GM23248 (cell line): Measurements from ENCODE around the gene KISS1R. TPM values are rescaled to one million over a fixed set of nuclear protein-coding genes. Genes with fewer than 3 reads are reported as not detected.

Source experiments
- DNase-seq: peaks from one replicate; pipeline ENCODE4 v3.0.0-alpha.2; 2015
- H2AFZ ChIP-seq: fragments of 200-600 bp; sonication (generic); 2 replicates; pipeline ENCODE4 v1.6.1; 2016; ENCODE audit warnings: antibody characterized with exemption
- H3F3A ChIP-seq: fragments of 200-600 bp; sonication (generic); 2 replicates; pipeline ENCODE4 v1.6.1; 2016; ENCODE audit warnings: mild to moderate bottlenecking, antibody characterized with exemption, mixed run types; ENCODE audit not compliant: insufficient read depth
- H3K27ac ChIP-seq: fragments of 200-600 bp; sonication (generic); 2 replicates; pipeline ENCODE4 v1.5.1; 2016; ENCODE audit warnings: mild to moderate bottlenecking
- H3K27me3 ChIP-seq: fragments of 200-600 bp; sonication (generic); replicated peaks from 2 replicates; pipeline ENCODE4 v1.6.1; 2016; ENCODE audit warnings: mild to moderate bottlenecking; ENCODE audit not compliant: insufficient read depth
- H3K36me3 ChIP-seq: fragments of 200-600 bp; sonication (generic); 2 replicates; pipeline ENCODE4 v1.6.1; 2016; ENCODE audit warnings: low read depth, mild to moderate bottlenecking
- H3K4me1 ChIP-seq: fragments of 200-600 bp; sonication (generic); 2 replicates; pipeline ENCODE4 v1.6.1; 2016; ENCODE audit warnings: mild to moderate bottlenecking; ENCODE audit not compliant: insufficient read depth
- H3K4me2 ChIP-seq: fragments of 200-600 bp; sonication (generic); one replicate; pipeline ENCODE4 v1.6.1; 2016; ENCODE audit warnings: mild to moderate bottlenecking; ENCODE audit not compliant: unreplicated experiment
- H3K4me3 ChIP-seq: fragments of 200-600 bp; sonication (generic); 2 replicates; pipeline ENCODE4 v1.5.1; 2016; ENCODE audit warnings: mild to moderate bottlenecking
- H3K79me2 ChIP-seq: fragments of 200-600 bp; sonication (generic); 2 replicates; pipeline ENCODE4 v1.6.1; 2016; ENCODE audit warnings: mild to moderate bottlenecking; ENCODE audit not compliant: insufficient read depth
- H3K9ac ChIP-seq: fragments of 200-600 bp; sonication (generic); 2 replicates; pipeline ENCODE4 v1.6.1; 2016; ENCODE audit warnings: mild to moderate bottlenecking
- H3K9me2 ChIP-seq: fragments of 200-600 bp; sonication (generic); 2 replicates; pipeline ENCODE4 v1.6.1; 2016; ENCODE audit warnings: mixed run types, mild to moderate bottlenecking, moderate library complexity; ENCODE audit not compliant: insufficient read depth
- H3K9me3 ChIP-seq: fragments of 200-600 bp; sonication (generic); one replicate; pipeline ENCODE4 v1.6.1; 2017; ENCODE audit warnings: low read depth
- H4K20me1 ChIP-seq: fragments of 200-600 bp; sonication (generic); 2 replicates; pipeline ENCODE4 v1.6.0; 2016; ENCODE audit not compliant: insufficient read depth
- EZH2 ChIP-seq: fragments of 200-600 bp; sonication (generic); IDR thresholded peaks from 2 replicates; pipeline ENCODE4 v1.6.1; 2018; ENCODE audit warnings: antibody characterized with exemption, mild to moderate bottlenecking; ENCODE audit not compliant: insufficient read depth, poor library complexity, severe bottlenecking
- EZH2phosphoT487 ChIP-seq: fragments of 200-600 bp; sonication (generic); IDR thresholded peaks from 2 replicates; pipeline ENCODE4 v1.6.1; 2018; ENCODE audit warnings: antibody characterized with exemption, moderate library complexity, mild to moderate bottlenecking, low read depth; ENCODE audit not compliant: insufficient read depth
- WGBS, 2 experiments: methylation state at CpG; one replicate each; pipeline ENCODE4 v1.1.6; 2015 to 2017; ENCODE audit warnings: low lambda C conversion rate in 2 of 2, low coverage in 1 of 2; ENCODE audit errors: missing lambda C conversion rate in 2 of 2; 5-methylcytosine and 5-hydroxymethylcytosine counted together
- in situ Hi-C: fragments of 300-500 bp; cut with MboI; formaldehyde crosslinking; loops from 2 replicates; pipeline ENCODE4 v1.15.0; 2020
- polyA plus RNA-seq: library from polyadenylated mRNA; unstranded; fragments of >200 nt; fragmentation: Nextera tagmentation; extraction: Ambion mirVana; gene quantifications from 2 replicates; pipeline ENCODE4 v1.2.1, GENCODE V29; 2016
- total RNA-seq: library from RNA; depleted of rRNA; stranded (reverse); fragments of >200 nt; shearing (Covaris generic); gene quantifications from 2 replicates; pipeline ENCODE4 v1.2.3, GENCODE V29; 2014

Gene KISS1R
- total and polyA plus RNA-seq, 2 experiments from 2014 or later, result not detected

DNA sequence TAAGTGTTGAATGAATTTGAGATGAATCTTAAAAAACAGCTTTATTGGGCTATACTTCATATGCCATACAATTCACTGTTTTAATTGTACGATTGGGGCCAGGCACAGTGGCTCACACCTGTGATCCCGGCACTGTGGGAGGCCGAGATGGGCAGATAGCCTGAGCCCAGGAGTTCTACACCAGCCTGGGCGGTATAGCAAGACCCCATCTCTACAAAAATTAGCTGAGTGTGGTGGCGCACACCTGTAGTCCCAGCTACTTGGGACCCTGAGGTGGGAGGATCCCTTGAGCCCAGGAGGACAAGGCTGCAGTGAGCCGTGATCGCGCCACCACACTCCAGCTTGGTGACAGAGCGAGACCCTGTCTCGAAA is 19.0 kb downstream of the KISS1R start:
- Histone ChIP-seq H3K9me2 (no peaks in the 10 kb centered on the region), H3K79me2 (peaks cover 84% of the 10 kb centered on the region), H3K36me3 (no peaks in the 10 kb centered on the region; the same call in 1 of the 2 replicates), H3K4me2 (no peak overlapping the region), H3K27ac (no peak overlapping the region), H2AFZ (no peak overlapping the region), H3K9me3 (no peaks in the 10 kb centered on the region), H3F3A (no peaks in the 10 kb centered on the region), H3K4me1 (peaks cover 27% of the 10 kb centered on the region), H4K20me1 (no peaks in the 10 kb centered on the region), H3K4me3 (no peak overlapping the region), H3K9ac (no peak overlapping the region), H3K27me3 (no peaks in the 10 kb centered on the region)
- in situ Hi-C loops, result no loop called here
- WGBS, 2 experiments, result 96 to 99% methylated on average over 10 of the region's 10 CpGs
- TF ChIP-seq EZH2phosphoT487 (no peak), EZH2 (no peak)
- no peak for DNase-seq

DNA sequence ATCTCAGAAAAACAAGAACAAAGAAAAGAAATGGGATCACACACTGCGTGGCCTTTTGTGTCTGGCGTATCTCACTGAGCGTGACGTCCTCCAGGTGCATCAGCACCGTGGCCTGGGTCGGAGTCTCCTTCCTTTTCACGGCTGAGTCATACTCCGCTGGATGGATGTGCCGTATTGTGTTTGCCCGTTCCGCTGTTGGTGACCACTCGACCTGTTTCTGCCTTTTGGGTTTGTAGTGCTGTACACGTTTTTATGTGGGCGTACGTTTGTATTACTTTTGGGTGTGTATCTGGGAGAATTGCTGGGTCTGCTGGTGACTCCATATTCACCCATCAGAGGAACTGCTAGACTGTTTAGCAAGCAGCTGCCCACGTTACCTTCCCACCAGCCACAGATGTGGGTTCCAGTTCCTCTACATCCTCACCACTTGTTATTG is 20.1 kb downstream of the KISS1R start:
- Histone ChIP-seq H3K36me3 (no peaks in the 10 kb centered on the region; the same call in 1 of the 2 replicates), H3K27ac (no peak overlapping the region), H3K79me2 (peaks cover 91% of the 10 kb centered on the region), H2AFZ (no peak overlapping the region), H3K9me3 (no peaks in the 10 kb centered on the region), H3K9ac (no peak overlapping the region), H3K27me3 (no peaks in the 10 kb centered on the region), H3K4me2 (no peak overlapping the region), H4K20me1 (no peaks in the 10 kb centered on the region), H3K9me2 (no peaks in the 10 kb centered on the region), H3K4me3 (no peak overlapping the region), H3K4me1 (peaks cover 27% of the 10 kb centered on the region), H3F3A (no peaks in the 10 kb centered on the region)
- no peak for DNase-seq
- 99% methylated on average over 16 of the region's 16 CpGs for WGBS, 2 experiments
- in situ Hi-C loops, result no loop called here
- no peak for TF ChIP-seq EZH2
- TF ChIP-seq EZH2phosphoT487, result no peak

DNA sequence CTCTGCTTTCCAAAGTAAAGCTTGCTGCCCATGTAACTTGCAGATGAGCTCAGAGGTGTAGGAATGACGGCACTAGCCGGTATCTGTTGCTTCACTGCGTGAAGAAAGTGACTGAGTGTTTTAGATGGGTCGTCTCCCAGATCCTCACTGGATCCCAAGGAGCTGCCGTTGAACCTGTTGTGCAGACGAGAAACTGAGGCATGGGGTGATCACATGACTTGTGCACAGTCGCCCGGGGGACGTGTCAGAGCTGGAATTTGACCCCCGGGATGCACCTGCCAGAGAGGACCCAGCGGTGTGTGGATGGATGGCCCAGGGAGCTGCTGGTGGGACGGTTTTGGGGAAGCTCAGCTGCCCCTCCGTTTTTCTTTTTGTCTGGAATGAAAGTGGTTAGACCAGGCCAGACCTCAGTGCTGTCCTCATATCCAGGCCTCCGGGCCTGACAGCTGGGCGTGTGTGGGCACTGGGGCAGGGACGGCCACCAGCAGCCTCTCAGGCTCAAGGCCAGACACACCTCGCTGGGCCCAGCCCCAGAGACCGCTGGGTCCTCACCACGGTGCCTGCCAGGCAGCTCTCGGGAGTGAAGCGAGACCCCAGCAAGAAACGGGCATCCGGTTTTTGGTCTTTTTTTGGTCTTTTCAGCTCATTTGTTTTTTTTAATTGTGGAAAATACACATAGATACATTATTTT is 21.2 kb downstream of the KISS1R start:
- no peak overlapping the region for H3K9ac ChIP-seq
- in situ Hi-C loops, result no loop called here
- TF ChIP-seq EZH2phosphoT487 (no peak), EZH2 (no peak)
- H3K9me2 ChIP-seq, result no peaks in the 10 kb centered on the region
- H2AFZ ChIP-seq, result no peak overlapping the region
- no peaks in the 10 kb centered on the region for H3K27me3 ChIP-seq
- H3K4me1 ChIP-seq, result peaks cover 18% of the 10 kb centered on the region
- H3K4me2 ChIP-seq, result no peak overlapping the region
- no peak overlapping the region for H3K4me3 ChIP-seq
- 96 to 98% methylated on average over 23 of the region's 23 CpGs for WGBS, 2 experiments
- no peak overlapping the region for H3K27ac ChIP-seq
- DNase-seq, result no peak
- H3K79me2 ChIP-seq, result peaks cover 100% of the 10 kb centered on the region
- no peaks in the 10 kb centered on the region for H3K9me3 ChIP-seq
- no peaks in the 10 kb centered on the region; the same call in 1 of the 2 replicates for H3K36me3 ChIP-seq
- no peaks in the 10 kb centered on the region for H3F3A ChIP-seq
- H4K20me1 ChIP-seq, result no peaks in the 10 kb centered on the region

DNA sequence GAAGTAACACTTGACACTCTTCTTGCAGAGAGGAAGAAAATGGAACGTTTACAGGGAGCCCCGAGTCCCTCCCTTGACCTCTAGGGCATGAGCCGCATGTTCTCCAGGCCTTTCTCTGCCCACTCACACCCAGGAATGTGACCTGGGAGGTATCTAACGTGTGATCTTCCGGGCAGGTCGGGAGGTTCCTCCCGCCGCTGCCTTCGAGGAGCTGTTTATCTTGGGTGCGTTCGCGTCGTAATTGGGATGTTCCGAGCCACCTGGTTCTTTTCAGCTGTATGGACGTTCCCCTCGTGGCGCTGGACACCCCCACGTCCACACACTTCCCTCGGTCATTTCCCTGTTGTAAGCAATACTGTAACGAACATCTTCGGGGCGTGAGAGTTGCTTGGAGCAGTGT is 22.3 kb downstream of the KISS1R start:
- no peaks in the 10 kb centered on the region for H3K9me3 ChIP-seq
- TF ChIP-seq EZH2 (no peak), EZH2phosphoT487 (no peak)
- no peaks in the 10 kb centered on the region for H3K27me3 ChIP-seq
- H3F3A ChIP-seq, result no peaks in the 10 kb centered on the region
- DNase-seq, result no peak
- H2AFZ ChIP-seq, result no peak overlapping the region
- 91 to 92% methylated on average over 22 of the region's 22 CpGs for WGBS, 2 experiments
- H3K9ac ChIP-seq, result no peak overlapping the region
- peaks cover 10% of the 10 kb centered on the region; the same call in 1 of the 2 replicates for H3K4me1 ChIP-seq
- H3K36me3 ChIP-seq, result no peaks in the 10 kb centered on the region; the same call in 1 of the 2 replicates
- no peak overlapping the region for H3K4me2 ChIP-seq
- H3K79me2 ChIP-seq, result peaks cover 100% of the 10 kb centered on the region
- no peaks in the 10 kb centered on the region for H3K9me2 ChIP-seq
- H4K20me1 ChIP-seq, result no peaks in the 10 kb centered on the region
- H3K27ac ChIP-seq, result no peak overlapping the region
- H3K4me3 ChIP-seq, result no peak overlapping the region
- in situ Hi-C loops, result no loop called here
